Fibroblast of lung (primary cell): ENCODE data around the gene MACROD2.

Experiments used
- CTCF ChIP-seq, 2 donors: IDR thresholded peaks in 1 of 2; conservative IDR thresholded peaks in 1 of 2; 1 replicate in 1 of 2; 2 replicates in 1 of 2; pipeline ENCODE4 v1.5.1; 2011 to 2012; ENCODE audit warnings: low read length in 2 of 2, control low read depth in 1 of 2, inconsistent platforms in 1 of 2, low read depth in 1 of 2, mild to moderate bottlenecking in 1 of 2
- EZH2 ChIP-seq: IDR thresholded peaks from 2 replicates; pipeline ENCODE4 v1.5.1; 2012; ENCODE audit warnings: low read length, control low read depth, mild to moderate bottlenecking; ENCODE audit errors: missing control alignments

- no peak for TF ChIP-seq CTCF (conservative IDR thresholded peaks at IDR 0.05 in 1 of 2, IDR thresholded peaks at IDR 0.05 in 1 of 2; ENCODE audit: low read depth in 1 of 2, low read length in 2 of 2)
- no peak for TF ChIP-seq EZH2
Measured at GRCh38 chr20:15179381-15179780, 1184.1 kb downstream of the MACROD2 start.
